Central memory CD4-positive, alpha-beta T cell (primary cell): ENCODE measurements around the gene PLA2R1.
"Not testable (repeated sequence)": the region's sequence is repeated elsewhere in the genome, so short reads cannot be mapped to it uniquely, and the experiment has no call there.

Source experiments
- DNase-seq: peaks from one replicate; pipeline ENCODE4 v3.0.0; 2022

Gene PLA2R1

DNA sequence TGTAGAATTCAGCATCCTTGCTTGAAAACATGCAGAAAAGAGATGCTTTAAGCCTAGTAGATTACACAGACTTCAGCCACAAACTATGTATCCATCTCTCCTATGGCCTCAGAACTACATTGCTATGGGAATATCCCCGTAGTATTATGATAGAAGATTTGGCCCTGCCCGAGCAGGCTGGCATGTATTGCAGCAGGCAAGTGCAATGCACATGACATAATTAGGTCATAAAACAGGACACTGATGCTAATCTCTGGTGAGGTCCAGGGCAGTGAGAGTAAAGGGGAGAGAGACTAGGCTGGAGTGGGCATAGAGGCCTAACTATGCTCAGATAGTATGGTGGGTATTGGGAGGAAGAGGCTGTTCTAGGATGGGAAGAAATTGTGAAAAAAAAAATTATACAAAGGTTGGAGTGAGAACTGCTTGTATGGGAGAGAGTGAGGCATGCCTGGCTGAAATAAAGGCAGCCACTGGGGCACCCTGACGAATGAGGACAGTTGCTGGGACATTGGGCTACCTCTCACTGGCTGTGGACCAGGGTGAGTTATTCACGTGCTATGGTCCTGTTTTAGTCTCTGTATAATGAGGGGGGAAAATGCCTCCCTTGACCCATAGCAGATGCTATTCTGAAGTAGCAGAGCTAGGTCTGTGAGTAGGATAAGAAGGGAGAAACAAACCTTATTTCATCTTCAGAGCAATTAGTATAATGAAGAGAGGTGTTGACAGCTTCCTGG is 1.6 kb upstream of the PLA2R1 start:
- DNase-seq: no peak

DNA sequence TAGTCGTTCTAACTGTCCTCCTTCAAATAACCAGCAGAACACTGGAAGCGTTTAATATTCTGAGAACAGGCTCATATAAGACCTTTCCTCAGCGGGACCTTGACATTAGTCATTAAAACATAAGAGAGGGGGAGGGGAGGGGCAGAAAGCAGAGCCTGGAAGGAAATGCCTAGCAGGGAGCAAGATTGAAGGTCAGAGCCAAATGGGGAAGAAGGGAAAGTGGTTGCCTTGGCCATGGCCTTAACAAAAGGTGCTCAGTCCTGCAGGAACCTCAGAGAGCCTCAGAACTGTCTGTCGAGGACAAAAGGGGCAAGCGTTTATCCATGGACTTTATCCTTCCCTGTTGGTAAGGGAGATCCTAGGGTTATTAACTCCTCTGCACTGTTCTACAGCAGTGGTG is 856 bp upstream of the PLA2R1 start:
- no peak for DNase-seq

DNA sequence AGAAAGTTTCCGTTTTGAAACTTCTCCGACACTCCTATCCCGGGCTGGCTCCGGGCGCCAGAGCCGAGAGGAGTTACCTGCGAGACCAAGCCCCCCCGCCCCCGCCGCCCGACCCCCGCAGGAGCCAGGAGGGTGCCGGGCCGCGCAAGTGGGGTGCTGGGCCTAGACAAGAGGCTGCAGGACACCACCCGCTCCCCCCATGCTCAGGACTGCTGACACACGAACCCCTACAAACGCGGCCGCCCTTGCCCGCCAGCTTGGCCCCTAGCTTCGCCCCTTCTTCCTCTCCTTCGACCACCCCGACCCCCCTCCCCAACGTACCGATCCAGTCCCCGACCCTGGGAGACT is 497 bp downstream of the PLA2R1 start:
- DNase-seq: no peak

DNA sequence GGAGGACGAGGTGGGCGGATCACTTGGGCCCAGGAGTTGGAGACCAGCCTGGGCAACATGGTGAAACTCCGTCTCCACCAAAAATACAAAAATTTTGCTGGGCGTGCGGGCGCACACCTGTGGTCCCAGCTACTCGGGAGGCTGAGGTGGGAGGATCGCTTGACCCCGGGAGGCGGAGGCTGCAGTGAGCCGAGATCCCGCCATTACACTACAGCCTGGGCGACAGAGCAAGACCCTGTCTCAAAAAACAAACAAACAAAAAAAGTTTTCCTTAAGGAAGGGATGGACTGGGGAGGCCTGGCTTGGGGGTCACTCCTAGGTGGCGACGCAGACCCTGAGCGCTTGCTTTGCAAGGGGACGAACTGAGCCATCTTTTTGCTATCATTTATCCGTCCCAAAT is 882 bp downstream of the PLA2R1 start:
- DNase-seq: no peak

DNA sequence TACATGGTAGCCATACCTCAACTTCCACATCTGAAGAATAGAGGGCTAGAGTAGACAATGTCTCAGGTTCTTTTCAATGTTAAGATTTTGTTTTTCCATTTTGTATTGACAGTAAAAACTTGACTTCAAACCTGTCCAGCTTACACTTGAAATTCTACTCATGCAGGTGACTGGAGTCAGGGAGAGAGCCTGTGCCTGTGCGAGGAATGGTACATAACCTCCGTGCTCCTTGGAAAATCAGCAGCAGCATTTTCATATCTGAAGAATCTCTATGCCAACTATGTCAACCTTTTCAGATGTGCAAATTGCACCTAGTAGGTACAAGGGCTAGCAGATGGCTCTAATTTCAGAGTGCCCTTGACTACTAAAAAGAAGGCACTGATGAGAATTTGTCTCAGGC is 2.1 kb downstream of the PLA2R1 start:
- DNase-seq: no peak

DNA sequence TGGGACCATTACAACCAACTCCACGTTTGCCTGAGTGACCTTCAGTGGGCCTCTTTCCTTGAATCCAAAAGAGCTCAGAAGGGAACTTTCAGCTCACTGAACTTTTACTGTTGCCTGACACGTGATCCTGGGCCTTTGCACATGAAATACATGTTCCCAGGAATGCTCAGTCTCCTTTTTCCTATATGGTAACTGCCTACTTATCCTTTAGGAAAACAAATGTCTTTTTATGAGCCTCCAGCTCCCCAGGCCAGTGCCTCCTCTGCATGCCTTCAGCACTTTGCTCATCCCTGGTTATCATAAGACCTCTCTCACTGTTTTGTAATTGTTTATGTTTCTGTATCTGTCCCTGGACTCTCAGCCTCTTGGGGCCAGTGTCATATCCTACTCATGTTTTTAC is 5.1 kb downstream of the PLA2R1 start:
- no peak for DNase-seq

DNA sequence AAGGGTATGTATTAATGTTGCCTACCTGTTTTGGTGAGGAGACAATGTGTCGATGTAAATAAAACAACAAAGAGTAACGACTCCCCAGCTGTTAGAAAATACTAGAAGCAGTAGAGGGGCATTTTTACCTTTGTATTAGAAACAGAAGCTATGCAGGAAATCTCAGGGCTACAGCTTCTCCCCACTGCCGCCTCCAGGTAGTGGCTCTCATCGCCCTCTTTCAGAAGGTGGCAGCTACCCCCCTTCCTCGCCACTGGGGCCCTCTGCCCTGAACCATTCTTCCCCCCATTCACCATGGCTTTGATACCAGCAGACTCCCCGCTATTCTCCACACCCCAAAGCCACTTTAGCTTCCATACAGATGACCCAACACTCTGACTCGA is 6.7 kb downstream of the PLA2R1 start:
- DNase-seq: no peak

DNA sequence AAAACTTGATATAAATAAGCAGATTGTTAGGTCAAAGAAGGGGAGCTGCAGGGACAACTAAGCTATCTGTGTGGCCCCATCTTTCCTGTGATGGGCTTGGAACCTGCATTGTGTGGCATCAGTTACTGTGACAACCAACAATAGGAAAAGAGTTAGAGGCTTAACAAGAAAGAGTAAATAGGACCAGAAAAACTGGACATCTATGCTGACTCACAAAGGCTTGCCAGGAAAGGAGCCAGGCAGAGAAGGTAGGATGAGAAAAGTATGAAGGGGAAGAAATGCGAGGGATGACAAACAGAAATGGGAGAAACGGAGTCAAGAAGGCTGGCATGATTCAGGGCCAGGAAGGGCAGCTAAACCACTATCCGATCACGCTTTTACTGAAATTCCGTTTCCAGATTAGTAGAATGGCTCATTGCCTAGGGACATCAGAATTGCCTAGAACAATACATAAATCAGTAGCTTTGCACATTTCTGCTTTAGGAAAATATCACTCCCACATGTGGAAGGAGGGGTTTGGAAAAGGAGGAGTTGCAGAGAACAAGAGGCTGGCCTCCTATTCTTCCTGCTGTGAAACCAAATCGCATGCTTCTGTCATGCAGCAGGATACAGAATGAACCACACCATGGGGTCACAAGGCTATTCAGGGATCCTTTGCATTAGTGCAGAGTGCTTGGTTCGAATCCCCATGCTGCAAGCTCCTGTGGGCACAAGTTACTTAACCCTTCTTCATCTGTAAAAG is 7.3 kb downstream of the PLA2R1 start:
- no peak for DNase-seq

DNA sequence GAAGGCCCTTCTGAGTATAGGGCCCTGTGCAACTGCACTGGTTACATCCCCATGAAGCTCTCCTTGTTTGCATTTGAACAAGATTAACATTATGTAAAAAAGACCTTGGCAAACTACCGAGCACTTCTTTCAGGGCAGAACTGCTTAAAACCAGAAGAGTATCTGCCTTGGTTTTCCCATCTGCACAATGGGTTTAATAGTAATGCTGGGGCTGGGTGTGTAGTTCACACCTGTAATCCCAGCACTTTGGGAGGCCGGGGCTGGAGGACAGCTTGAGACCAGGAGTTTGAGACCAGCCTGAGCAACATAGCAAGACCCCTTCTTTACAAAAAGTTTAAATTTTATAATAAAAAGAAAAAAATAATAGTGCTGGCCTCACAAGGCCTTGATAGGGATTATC is 8.5 kb downstream of the PLA2R1 start:
- DNase-seq: no peak

DNA sequence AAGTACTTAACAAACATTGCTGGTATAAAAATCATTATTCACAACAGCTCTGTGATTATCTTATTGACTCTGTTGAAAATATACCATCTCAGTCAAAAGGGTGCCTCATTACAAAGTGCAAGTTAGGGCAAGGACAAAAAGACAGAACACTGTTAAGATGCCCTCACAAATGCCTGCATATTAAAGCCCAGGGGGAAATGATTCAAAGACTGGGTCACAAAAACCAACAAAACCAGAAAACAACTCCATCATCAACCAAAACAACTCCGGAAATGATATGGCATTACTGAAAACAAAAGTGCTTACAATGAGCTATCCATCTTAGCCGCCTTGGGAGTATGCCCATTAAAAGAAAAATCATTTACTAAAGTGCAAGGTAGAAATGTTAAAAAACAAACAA is 9.9 kb downstream of the PLA2R1 start:
- no peak for DNase-seq

DNA sequence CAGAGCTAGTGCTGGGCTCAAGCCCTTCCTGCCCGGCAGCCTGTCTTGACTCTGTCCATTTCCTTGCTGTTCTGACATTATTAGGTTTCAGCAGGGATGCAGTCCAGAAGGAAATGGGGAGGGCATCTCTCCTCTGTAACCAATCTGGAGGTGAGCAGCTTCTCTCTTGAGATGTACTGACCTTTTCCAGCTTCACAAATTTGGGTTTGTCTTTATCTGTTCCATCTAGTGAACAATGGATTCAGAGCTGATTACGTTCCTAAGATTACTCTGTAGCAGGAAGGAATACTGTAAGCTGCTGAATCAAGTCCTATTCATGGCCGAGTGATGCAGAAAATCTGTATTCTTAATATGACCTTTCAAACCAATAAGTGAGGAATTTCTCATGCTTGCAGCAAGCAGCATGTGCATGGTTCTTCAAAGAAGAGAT is 11.0 kb downstream of the PLA2R1 start:
- no peak for DNase-seq

DNA sequence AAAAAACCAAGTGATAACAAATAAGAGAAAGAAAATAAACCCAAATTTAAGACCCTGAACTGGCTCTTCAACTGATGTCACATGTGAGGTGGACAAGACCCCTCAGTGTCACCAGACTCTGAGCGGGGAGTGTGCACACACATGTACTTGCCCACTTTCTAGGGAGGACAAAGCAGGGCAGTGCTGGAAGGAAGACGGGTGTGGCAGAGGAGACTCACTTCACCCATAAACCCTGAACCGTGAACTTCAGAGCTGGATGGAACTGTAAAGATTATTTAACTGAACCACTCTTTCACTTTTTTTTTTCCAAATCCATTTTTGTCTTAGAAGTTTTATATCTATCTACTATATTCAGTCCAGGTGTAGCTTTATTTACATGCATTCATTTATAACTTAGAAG is 12.3 kb downstream of the PLA2R1 start:
- no peak for DNase-seq

DNA sequence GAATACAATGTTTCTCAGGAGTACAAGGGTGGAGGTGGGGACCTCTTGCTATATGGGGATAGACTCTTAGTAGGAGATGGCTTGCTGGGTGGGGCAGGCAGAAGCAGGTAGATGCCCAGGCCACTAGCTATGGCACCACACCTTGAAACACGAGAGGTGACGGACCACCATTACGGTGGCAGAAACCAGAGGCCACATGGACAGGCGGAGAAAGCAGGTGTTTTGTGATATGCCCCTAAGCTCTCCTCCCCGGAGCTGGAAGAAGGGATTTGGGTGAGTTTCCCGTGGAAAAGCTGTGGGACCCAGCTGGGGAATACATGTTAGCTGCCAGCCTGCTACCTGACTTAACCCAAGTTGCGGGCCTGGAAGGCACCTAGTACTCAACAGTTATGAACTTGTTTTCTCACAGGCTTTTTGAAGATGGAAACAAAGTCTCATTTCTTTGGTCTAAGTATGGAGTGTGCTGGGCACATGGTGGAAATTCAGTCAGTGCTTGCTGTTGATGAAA is 16.7 kb downstream of the PLA2R1 start:
- no peak for DNase-seq

DNA sequence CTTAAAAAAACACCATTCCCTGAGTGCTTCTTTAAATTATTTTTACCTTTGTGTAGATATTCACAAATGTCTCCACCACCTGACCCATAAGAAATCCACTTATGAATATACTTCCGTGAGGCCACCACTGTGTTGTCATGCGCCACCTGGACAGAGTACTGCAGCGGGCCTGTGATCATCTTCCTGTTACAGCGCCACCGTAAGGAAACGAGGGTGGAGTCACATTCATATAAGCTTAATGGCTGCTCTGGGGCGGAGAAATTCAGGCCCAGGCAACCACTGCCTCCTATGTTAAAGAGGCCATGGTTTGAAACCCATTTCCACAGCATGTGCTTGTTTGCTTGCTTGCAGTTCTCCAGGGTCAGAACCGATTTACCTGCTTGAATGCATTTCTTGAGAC is 17.7 kb downstream of the PLA2R1 start:
- DNase-seq: no peak

DNA sequence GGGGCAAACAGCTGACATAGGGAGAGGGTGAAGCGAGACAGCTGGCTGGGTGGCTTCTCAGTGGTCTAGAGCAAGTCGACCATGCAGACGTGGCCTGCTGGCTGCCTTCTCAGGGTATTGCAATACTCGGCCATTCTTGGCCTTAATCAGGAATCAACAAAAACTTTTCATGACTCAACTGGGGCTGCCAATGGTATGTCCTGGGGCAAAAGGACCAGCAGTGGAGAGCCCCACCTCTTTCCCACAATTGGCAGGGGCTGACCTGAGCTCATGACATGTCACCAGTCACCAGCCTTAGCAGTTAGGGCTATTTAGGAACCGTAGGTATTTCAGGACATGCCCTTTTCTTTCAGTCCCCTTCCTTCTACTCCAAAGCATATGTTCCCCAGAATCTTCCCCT is 19.1 kb downstream of the PLA2R1 start:
- no peak for DNase-seq

DNA sequence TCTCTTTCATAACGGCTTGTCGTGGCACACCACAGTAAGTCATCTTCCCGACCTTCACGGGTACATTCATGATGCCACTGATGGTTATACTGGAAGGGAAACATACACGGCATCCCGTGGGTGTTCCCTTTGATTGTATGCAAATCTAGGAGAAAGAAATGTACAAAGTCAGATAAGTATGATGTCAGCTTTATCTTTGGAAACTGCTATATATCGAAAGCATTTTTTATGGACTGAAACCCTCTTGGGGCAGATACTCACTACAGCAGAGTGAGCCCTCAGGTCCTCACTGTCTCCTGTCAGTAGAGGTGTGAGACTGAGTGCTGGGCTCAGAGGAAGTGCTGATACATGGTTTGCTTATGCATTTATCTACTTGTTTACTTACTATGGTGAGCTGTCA is 20.4 kb downstream of the PLA2R1 start:
- no peak for DNase-seq

DNA sequence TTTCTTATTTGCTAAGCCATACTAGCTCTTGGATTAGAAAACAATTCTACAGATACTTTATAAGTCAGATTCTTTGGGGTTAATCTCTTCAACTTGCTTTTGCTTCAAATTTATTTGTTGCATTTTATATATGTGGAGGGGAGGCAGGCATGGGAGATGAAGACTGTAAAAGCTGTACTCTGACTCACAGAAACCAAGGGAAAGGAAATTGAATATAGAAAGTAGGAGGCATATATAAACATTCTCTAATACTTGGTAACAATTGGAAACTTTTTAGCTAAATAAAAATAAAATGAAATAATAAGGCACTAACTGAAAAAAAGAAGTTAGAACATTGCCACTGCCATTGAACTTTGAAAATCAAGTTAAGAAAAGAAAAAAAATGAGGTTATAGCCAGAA is 21.3 kb downstream of the PLA2R1 start:
- DNase-seq: no peak

DNA sequence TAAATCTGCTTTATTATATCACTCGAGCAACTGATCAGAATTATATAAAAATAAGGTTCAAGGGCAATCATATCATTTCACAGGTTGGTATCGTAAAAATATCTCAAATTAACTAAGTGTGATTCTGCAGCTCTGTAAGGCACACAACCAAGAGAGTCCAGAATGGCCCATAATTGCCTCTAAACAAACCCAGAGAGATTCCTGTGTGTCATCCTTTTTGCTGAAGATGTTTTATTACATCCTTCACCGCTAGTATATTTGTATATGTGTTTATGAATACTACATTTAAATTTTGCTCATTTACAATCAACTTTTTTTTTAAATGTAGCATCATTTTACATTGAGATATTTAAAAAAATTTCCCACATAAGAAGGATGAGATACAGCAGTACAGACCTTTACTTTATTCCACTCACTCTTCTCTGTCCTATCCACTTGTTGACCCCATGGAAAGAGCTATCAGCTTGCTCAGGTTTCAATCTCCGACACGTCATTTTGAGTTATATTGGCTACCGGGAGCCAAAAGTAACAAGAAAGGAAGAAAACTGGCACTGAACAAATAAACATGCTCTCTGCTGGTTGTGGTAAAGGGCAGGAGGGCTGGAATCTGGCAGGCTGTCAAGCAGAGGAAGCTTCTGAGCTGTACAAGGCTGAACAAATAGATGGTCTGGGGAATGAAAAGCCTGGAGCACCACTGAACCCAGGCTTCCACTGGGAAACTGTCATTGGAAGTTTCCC is 23.1 kb downstream of the PLA2R1 start:
- no peak for DNase-seq

DNA sequence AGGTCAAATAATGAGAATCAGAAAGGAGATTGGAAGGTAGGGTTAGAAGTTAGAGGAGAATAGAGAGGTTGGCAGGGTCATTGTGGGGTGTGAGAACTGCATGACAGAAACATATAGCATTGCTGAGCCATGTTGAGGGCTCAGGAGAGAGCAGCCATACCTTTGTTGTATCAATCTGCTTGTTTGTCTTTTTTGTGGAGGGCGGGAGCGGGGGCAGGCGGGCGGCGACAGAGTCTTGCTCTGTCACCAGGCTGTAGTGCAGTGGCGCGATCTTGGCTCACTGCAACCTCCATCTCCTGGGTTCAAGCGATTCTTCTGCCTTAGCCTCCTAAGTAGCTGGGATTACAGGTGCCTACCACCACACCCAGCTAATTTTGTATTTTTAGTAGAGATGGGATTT is 23.8 kb downstream of the PLA2R1 start:
- not testable (repeated sequence) for DNase-seq

DNA sequence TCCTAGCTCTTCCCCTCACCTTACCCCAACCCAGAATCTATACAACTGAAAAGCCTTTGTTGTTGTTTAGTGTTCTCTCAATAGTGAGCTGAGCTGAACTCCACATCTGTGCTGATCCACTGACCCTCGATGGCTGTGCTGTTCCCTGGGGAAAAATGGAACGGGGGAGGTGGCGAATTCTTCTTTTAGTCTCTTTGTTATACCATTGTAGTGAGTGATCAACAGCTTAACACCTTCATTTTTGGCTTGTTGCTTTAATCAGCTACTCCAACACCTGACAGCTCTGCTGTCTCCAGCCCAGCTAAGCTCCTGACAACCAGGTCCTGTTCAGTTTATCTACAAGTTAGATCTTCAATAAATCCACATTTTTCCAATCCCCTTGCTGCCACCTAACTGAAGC is 25.7 kb downstream of the PLA2R1 start:
- DNase-seq: no peak

DNA sequence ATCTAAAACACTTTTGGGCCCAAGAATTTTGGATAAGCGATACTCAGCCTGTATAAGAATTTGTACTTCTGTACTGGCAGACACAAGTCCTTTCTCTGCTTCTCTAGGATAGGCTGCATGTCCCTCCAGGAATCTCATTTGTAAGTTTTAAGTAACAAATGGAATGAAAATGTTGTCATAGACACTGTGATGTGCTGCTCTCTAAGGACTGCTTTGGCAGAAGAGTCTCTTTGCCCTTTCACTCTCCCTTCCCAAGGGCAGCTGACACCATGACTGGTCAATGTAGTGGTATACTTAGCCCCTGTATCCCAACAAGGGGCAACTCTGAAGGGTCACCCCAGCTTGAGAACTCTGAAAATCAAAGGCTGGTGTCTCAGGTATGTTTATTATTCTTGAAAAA is 27.3 kb downstream of the PLA2R1 start:
- no peak for DNase-seq

DNA sequence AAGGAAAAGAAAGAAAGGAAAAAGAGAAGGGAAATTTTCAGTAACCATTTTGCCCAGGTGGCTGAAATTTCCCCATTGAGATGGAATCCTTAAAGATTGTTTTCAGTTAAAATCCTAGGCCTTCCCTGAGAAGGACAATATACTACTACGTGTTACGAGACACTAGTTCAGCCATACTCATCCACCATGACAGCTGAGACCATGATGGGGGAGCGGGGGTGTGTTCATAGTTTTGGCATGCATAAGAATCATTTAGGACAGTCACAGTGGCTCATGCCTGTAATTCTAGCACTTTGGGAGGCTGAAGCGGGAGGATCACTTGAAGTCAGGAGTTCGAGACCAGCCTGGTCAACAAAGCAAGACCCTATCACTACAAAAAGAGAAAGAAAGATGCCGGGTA is 28.0 kb downstream of the PLA2R1 start:
- DNase-seq: no peak

DNA sequence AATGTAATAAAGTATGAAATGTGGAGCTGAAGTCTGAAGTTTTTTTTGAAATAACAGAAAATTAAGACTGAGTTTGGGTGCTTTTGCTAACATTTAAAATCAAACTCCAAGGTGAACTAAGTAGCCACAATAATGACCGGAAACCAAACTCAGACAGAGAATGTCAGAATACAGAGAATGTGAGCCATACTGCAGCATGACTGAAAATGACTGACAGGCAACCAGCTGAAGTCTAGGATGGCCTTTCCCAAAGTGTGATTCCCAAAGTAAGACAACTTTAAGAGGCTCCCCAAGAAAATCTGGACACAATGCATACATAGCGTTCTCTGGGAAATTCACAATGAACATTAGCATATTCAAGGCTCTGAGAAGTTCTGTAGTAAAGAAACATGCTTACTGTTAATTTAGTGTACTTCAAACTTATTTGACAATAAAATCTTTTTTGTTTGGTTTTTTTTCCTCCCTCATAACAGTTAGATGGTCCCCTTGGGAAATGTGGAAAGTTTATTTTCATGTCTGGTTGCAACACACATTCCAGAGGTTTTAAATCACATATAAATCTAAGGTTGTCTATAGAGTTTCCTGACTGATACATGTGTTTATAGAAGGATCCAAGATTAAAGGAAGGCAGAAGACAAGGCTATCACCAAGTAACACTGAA is 28.6 kb downstream of the PLA2R1 start:
- no peak for DNase-seq

DNA sequence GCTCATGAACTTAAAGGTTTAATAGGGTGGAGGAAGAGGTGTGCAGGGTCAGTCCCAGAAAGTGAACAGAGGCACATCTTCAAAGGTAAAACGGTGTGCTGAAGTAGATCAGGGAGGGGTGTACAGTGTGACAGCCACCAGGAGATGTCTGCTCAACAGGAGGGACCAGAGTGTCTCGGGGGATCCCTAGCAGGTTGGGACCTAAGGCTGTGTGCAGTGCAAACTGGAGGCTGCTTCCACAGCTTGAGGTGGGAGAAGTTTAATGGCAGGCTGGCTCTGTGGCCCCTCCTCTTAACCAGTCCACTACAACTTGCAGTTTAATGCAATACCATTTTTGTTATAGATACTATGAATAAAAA is 33.2 kb downstream of the PLA2R1 start:
- no peak for DNase-seq
